Ascending aorta (tissue), 2 donors: ENCODE measurements around the gene TJP3. TPM values are rescaled to one million over a fixed set of nuclear protein-coding genes. Genes with fewer than 3 reads are reported as not detected.

ENCODE experiments used
- DNase-seq, 2 donors: peaks; one replicate each; pipeline ENCODE4 v3.0.0-alpha.2; 2019; ENCODE audit warnings: low spot score in 2 of 2
- H3K27ac ChIP-seq, 2 donors: fragments of 200-600 bp; sonication (generic); one replicate each; pipeline ENCODE4 v1.5.1; 2016 to 2017; ENCODE audit warnings: mild to moderate bottlenecking in 1 of 2
- H3K27me3 ChIP-seq: fragments of 200-600 bp; sonication (generic); one replicate; pipeline ENCODE4 v1.5.1; 2017
- H3K36me3 ChIP-seq, 2 donors: fragments of 200-600 bp; sonication (generic); one replicate each; pipeline ENCODE4 v1.5.1; 2016
- H3K4me1 ChIP-seq, 2 donors: fragments of 200-600 bp; sonication (generic); one replicate each; pipeline ENCODE4 v1.5.1; 2016 to 2017; ENCODE audit warnings: mild to moderate bottlenecking in 1 of 2
- H3K4me3 ChIP-seq, 2 donors: fragments of 200-600 bp; sonication (generic); one replicate each; pipeline ENCODE4 v1.5.1; 2016 to 2017; ENCODE audit warnings: mild to moderate bottlenecking in 1 of 2
- H3K9me3 ChIP-seq, 2 donors: fragments of 200-600 bp; sonication (generic); one replicate each; pipeline ENCODE4 v1.5.1; 2016
- intact Hi-C: fragments of 100-400 bp; cut with DNase I; formaldehyde crosslinking; loops from one replicate; pipeline ENCODE4 v1.15.1; 2023
- total RNA-seq: library from RNA; depleted of rRNA; stranded (reverse); fragments of >200 nt; gene quantifications from one replicate; pipeline ENCODE4 v1.1.0, GENCODE V29; 2016
- TF ChIP-seq, protein P1 (sequence below), 3 experiments: fragments of 200-600 bp in 2 of 3; fragments of 450-650 bp in 1 of 3; sonication (generic) in 2 of 3; IDR thresholded peaks; one replicate each; pipeline ENCODE4 v1.5.1; 2016 to 2019; ENCODE audit warnings: antibody characterized with exemption in 3 of 3, mild to moderate bottlenecking in 1 of 3, moderate library complexity in 1 of 3

TJP3 gene
- total RNA-seq, 1 donor from 2014 or later: 12.6 TPM

DNA sequence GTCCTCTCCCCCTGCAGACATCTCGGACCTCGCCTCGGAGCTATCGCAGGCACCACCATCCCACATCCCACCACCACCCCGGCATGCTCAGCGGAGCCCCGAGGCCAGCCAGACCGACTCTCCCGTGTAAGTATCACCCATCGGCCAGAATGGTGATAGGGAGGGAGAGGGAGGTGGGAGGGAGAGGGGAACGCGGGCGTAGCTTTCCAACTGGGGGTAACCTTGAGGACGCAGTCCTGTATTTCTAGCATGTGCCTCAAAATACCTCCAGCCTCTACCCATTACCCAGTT lies 26.1 kb downstream of the TJP3 start:
- Histone ChIP-seq H3K9me3 (no peaks in the 10 kb centered on the region), H3K27ac (no peak overlapping the region), H3K4me1 (no peaks in the 10 kb centered on the region), H3K4me3 (no peak overlapping the region), H3K36me3 (no peaks in the 10 kb centered on the region), H3K27me3 (no peaks in the 10 kb centered on the region)
- TF ChIP-seq, protein P1, sequence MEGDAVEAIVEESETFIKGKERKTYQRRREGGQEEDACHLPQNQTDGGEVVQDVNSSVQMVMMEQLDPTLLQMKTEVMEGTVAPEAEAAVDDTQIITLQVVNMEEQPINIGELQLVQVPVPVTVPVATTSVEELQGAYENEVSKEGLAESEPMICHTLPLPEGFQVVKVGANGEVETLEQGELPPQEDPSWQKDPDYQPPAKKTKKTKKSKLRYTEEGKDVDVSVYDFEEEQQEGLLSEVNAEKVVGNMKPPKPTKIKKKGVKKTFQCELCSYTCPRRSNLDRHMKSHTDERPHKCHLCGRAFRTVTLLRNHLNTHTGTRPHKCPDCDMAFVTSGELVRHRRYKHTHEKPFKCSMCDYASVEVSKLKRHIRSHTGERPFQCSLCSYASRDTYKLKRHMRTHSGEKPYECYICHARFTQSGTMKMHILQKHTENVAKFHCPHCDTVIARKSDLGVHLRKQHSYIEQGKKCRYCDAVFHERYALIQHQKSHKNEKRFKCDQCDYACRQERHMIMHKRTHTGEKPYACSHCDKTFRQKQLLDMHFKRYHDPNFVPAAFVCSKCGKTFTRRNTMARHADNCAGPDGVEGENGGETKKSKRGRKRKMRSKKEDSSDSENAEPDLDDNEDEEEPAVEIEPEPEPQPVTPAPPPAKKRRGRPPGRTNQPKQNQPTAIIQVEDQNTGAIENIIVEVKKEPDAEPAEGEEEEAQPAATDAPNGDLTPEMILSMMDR (IDR thresholded peaks at IDR 0.05): no peak
- no peak for DNase-seq
- intact Hi-C loops: no loop called here

DNA sequence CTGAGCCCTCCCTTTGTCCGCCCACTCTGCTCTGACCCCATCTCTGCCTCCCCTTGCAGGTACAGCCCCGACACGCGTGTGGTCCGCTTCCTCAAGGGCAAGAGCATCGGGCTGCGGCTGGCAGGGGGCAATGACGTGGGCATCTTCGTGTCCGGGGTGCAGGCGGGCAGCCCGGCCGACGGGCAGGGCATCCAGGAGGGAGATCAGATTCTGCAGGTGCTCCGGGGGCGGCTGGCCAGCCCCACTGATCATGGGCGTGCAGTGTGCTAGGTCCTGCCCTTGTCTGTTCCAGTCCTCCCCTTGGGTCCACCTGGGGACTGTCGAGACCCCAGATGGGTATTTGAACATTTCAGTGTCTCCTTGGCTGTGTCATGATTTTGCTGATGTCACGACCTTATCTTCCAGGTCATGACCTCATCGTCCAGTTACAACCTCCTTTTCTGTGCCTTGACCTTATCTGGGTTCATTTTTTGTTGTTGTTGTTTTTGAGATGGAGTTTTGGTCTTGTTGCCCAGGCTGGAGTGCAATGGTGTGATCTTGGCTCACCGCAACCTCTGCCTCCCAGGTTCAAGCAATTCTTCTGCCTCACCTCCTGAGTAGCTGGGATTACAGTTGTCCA lies 28.0 kb downstream of the TJP3 start:
- TF ChIP-seq, protein P1 (IDR thresholded peaks at IDR 0.05): no peak
- H3K4me3 ChIP-seq: no peak overlapping the region
- H3K4me1 ChIP-seq: no peaks in the 10 kb centered on the region

DNA sequence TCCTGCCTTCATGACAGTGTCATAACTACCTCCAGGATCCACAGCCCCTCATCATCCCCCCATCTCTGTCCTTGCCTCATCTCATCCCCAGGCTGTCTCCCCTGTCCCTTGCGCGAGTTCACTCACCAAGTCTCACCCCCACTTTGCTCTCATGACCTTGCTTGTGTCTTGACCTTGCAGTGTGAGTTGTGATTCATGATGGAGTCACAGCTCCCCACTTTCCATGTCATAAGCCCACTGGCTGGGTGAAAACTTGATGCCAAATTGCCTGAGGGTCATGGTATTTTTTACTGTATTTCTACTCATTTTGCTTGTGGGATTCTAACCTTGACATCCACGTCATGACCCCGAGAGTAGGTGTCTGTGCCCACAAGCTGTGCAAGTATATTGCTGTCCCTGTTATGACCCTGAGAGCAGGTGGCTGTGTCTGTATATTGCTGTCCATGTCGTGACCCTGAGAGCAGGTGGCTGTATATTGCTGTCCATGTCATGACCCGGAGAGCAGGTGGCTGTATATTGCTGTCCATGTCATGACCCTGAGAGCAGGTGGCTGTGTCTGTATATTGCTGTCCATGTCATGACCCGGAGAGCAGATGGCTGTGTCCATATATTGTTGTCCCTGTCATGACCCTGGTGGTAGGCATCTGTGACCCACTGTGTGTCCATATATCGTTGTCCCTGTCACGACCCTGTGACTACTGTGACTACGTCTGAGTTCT lies 29.5 kb downstream of the TJP3 start:
- Histone ChIP-seq H3K4me3 (no peak overlapping the region), H3K36me3 (no peaks in the 10 kb centered on the region), H3K27me3 (no peaks in the 10 kb centered on the region), H3K27ac (no peak overlapping the region), H3K4me1 (no peaks in the 10 kb centered on the region), H3K9me3 (no peaks in the 10 kb centered on the region)
- intact Hi-C loops: no loop called here
- no peak for DNase-seq
- TF ChIP-seq, protein P1 (IDR thresholded peaks at IDR 0.05): no peak

More for the DNA sequence above, 28.0 kb downstream of the TJP3 start:
- no peak for DNase-seq
- H3K9me3 ChIP-seq: no peaks in the 10 kb centered on the region
- H3K36me3 ChIP-seq: no peaks in the 10 kb centered on the region
- H3K27ac ChIP-seq: no peak overlapping the region
- intact Hi-C loops: no loop called here
- no peaks in the 10 kb centered on the region for H3K27me3 ChIP-seq

DNA sequence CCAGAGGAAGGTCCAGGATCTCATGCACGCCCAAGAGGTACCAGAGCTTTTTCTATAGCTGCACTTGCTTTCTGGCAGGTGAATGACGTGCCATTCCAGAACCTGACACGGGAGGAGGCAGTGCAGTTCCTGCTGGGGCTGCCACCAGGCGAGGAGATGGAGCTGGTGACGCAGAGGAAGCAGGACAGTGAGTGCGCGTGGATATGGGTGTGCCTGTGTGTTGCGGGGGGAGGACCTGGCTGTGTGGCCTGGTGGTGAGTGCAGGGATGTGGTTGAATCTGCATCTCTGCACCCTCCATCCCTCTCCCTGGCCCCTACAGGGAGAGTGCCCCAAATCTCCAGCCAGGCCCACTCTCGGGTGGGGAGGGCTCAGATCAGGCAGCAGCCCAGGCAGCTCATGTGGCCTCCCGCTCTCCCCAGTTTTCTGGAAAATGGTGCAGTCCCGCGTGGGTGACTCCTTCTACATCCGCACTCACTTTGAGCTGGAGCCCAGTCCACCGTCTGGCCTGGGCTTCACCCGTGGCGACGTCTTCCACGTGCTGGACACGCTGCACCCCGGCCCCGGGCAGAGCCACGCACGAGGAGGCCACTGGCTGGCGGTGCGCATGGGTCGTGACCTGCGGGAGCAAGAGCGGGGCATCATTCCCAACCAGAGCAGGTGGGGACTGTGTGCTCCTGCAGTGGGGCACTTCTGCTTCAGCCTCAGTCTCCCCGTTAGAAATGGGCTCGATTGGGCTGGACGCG lies 30.5 kb downstream of the TJP3 start:
- intact Hi-C loops: no loop called here

DNA sequence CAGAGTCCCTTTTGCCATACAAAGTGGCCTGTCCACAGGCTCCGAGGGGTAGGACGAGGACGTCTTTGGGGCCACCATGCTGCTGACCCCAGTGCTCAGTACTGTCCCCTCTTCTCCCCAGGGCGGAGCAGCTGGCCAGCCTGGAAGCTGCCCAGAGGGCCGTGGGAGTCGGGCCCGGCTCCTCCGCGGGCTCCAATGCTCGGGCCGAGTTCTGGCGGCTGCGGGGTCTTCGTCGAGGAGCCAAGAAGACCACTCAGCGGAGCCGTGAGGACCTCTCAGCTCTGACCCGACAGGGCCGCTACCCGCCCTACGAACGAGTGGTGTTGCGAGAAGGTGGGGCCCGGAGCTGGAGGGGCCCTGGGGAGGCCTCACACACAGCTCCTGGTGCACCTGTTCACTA lies 32.2 kb downstream of the TJP3 start:
- intact Hi-C loops: no loop called here
- no peak overlapping the region for H3K27ac ChIP-seq
- no peak overlapping the region for H3K4me3 ChIP-seq
- H3K36me3 ChIP-seq: no peaks in the 10 kb centered on the region
- H3K9me3 ChIP-seq: no peaks in the 10 kb centered on the region
- no peaks in the 10 kb centered on the region for H3K4me1 ChIP-seq
- no peak for DNase-seq
- TF ChIP-seq, protein P1 (IDR thresholded peaks at IDR 0.05): no peak
- no peaks in the 10 kb centered on the region for H3K27me3 ChIP-seq

More for the DNA sequence above, 30.5 kb downstream of the TJP3 start:
- H3K9me3 ChIP-seq: no peaks in the 10 kb centered on the region
- no peaks in the 10 kb centered on the region for H3K27me3 ChIP-seq
- no peaks in the 10 kb centered on the region for H3K36me3 ChIP-seq
- no peak for DNase-seq
- TF ChIP-seq, protein P1 (IDR thresholded peaks at IDR 0.05): no peak
- H3K4me1 ChIP-seq: no peaks in the 10 kb centered on the region
- H3K27ac ChIP-seq: no peak overlapping the region
- no peak overlapping the region for H3K4me3 ChIP-seq
